NCI-H2196 treated with DMSO at 0.1 percent for 48 hours (cell line): ENCODE measurements around the gene IARS2.
"Not testable (repeated sequence)": the region's sequence is repeated elsewhere in the genome, so short reads cannot be mapped to it uniquely, and the experiment has no call there.

Experiments used
- DNase-seq: peaks from one replicate; lab custom pipeline; 2025; ENCODE audit not compliant: unreplicated experiment; lab: John Stamatoyannopoulos, UW

Gene IARS2

GRCh38 chr1:220112600-220112999 lies 18.7 kb downstream of the IARS2 start:
- not testable (repeated sequence) for DNase-seq

- DNase-seq: no peak
Measured at GRCh38 chr1:220113136-220113695, 19.3 kb downstream of the IARS2 start.

- DNase-seq: no peak
Measured at GRCh38 chr1:220119043-220119512, 25.1 kb downstream of the IARS2 start.

- no peak for DNase-seq
Measured at GRCh38 chr1:220121791-220122530, 28.0 kb downstream of the IARS2 start.

- DNase-seq: no peak
Measured at GRCh38 chr1:220123066-220123465, 29.1 kb downstream of the IARS2 start.

GRCh38 chr1:220123889-220124288 lies 30.0 kb downstream of the IARS2 start:
- DNase-seq: no peak

- no peak for DNase-seq
Measured at GRCh38 chr1:220124542-220124941, 30.6 kb downstream of the IARS2 start.

GRCh38 chr1:220127076-220127475 lies 33.1 kb downstream of the IARS2 start:
- no peak for DNase-seq

GRCh38 chr1:220129479-220130210 lies 35.7 kb downstream of the IARS2 start:
- DNase-seq: no peak

- no peak for DNase-seq
Measured at GRCh38 chr1:220135755-220136154, 41.8 kb downstream of the IARS2 start.

- no peak for DNase-seq
Measured at GRCh38 chr1:220137019-220137786, 43.3 kb downstream of the IARS2 start.

- DNase-seq: no peak
Measured at GRCh38 chr1:220139966-220140365, 46.0 kb downstream of the IARS2 start.

GRCh38 chr1:220144051-220144450 lies 50.1 kb downstream of the IARS2 start:
- no peak for DNase-seq

- no peak for DNase-seq
Measured at GRCh38 chr1:220149742-220150141, 55.8 kb downstream of the IARS2 start.

- DNase-seq: peak; percentile 19
Measured at GRCh38 chr1:220151454-220151853, 57.5 kb downstream of the IARS2 start.

- no peak for DNase-seq
Measured at GRCh38 chr1:220153147-220153546, 59.2 kb downstream of the IARS2 start.

- DNase-seq: no peak
Measured at GRCh38 chr1:220156620-220157146, 62.8 kb downstream of the IARS2 start.

- no peak for DNase-seq
Measured at GRCh38 chr1:220157738-220158137, 63.8 kb downstream of the IARS2 start.

GRCh38 chr1:220158530-220158929 lies 64.6 kb downstream of the IARS2 start:
- DNase-seq: not testable (repeated sequence)

- no peak for DNase-seq
Measured at GRCh38 chr1:220159041-220159440, 65.1 kb downstream of the IARS2 start.

GRCh38 chr1:220160027-220160426 lies 66.1 kb downstream of the IARS2 start:
- DNase-seq: no peak
